ENCODE results near the gene MSL1. TPM values are rescaled to one million over a fixed set of nuclear protein-coding genes. Genes with fewer than 3 reads are reported as not detected.

MSL1 gene
- total and polyA plus RNA-seq, 9 of the 15 experiments (the other 6 are each of a cell fraction or from before 2014, with no cell fraction given): 13.8 to 120 (median 61.9) TPM

DNA sequence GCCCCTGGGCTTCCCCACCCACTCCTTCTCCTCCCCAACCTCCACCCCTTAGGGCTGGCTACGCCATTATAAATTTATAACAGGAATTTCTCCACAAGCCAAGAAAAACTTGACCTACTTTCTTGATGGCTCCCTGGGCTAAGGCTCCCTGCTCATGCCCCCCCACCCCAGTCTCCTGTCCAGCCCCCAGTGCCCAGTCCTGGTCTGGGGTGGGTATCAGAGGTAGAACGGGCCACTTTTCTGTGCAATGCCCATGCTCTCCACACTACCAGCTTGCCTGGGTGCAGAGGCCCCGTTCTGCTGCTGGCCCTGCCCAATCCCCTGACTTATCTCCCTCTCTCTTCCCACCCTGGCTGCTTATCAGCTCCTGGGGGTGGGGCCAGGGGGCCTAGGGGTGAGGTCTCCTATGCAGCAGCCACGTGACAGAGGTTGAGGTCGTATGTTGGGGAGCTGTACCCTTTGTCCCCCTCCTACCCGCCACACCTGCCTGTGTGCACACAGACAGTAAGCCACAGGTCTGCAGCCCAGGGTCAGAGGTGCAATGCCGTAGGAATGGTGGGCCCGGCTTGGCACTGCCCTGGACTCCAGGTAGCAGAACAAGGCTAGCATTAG is 48.9 kb upstream of the MSL1 start (continued):
- TF ChIP-seq, protein P1, sequence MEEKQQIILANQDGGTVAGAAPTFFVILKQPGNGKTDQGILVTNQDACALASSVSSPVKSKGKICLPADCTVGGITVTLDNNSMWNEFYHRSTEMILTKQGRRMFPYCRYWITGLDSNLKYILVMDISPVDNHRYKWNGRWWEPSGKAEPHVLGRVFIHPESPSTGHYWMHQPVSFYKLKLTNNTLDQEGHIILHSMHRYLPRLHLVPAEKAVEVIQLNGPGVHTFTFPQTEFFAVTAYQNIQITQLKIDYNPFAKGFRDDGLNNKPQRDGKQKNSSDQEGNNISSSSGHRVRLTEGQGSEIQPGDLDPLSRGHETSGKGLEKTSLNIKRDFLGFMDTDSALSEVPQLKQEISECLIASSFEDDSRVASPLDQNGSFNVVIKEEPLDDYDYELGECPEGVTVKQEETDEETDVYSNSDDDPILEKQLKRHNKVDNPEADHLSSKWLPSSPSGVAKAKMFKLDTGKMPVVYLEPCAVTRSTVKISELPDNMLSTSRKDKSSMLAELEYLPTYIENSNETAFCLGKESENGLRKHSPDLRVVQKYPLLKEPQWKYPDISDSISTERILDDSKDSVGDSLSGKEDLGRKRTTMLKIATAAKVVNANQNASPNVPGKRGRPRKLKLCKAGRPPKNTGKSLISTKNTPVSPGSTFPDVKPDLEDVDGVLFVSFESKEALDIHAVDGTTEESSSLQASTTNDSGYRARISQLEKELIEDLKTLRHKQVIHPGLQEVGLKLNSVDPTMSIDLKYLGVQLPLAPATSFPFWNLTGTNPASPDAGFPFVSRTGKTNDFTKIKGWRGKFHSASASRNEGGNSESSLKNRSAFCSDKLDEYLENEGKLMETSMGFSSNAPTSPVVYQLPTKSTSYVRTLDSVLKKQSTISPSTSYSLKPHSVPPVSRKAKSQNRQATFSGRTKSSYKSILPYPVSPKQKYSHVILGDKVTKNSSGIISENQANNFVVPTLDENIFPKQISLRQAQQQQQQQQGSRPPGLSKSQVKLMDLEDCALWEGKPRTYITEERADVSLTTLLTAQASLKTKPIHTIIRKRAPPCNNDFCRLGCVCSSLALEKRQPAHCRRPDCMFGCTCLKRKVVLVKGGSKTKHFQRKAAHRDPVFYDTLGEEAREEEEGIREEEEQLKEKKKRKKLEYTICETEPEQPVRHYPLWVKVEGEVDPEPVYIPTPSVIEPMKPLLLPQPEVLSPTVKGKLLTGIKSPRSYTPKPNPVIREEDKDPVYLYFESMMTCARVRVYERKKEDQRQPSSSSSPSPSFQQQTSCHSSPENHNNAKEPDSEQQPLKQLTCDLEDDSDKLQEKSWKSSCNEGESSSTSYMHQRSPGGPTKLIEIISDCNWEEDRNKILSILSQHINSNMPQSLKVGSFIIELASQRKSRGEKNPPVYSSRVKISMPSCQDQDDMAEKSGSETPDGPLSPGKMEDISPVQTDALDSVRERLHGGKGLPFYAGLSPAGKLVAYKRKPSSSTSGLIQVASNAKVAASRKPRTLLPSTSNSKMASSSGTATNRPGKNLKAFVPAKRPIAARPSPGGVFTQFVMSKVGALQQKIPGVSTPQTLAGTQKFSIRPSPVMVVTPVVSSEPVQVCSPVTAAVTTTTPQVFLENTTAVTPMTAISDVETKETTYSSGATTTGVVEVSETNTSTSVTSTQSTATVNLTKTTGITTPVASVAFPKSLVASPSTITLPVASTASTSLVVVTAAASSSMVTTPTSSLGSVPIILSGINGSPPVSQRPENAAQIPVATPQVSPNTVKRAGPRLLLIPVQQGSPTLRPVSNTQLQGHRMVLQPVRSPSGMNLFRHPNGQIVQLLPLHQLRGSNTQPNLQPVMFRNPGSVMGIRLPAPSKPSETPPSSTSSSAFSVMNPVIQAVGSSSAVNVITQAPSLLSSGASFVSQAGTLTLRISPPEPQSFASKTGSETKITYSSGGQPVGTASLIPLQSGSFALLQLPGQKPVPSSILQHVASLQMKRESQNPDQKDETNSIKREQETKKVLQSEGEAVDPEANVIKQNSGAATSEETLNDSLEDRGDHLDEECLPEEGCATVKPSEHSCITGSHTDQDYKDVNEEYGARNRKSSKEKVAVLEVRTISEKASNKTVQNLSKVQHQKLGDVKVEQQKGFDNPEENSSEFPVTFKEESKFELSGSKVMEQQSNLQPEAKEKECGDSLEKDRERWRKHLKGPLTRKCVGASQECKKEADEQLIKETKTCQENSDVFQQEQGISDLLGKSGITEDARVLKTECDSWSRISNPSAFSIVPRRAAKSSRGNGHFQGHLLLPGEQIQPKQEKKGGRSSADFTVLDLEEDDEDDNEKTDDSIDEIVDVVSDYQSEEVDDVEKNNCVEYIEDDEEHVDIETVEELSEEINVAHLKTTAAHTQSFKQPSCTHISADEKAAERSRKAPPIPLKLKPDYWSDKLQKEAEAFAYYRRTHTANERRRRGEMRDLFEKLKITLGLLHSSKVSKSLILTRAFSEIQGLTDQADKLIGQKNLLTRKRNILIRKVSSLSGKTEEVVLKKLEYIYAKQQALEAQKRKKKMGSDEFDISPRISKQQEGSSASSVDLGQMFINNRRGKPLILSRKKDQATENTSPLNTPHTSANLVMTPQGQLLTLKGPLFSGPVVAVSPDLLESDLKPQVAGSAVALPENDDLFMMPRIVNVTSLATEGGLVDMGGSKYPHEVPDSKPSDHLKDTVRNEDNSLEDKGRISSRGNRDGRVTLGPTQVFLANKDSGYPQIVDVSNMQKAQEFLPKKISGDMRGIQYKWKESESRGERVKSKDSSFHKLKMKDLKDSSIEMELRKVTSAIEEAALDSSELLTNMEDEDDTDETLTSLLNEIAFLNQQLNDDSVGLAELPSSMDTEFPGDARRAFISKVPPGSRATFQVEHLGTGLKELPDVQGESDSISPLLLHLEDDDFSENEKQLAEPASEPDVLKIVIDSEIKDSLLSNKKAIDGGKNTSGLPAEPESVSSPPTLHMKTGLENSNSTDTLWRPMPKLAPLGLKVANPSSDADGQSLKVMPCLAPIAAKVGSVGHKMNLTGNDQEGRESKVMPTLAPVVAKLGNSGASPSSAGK (IDR thresholded peaks at IDR 0.05): peak; percentile 56
- TF ChIP-seq ZNF668 (CRISPR knock-in tag; IDR thresholded peaks at IDR 0.05) (0 out of 2 replicates have a peak, but pooled peaks have one; percentile 29), RAD51 (IDR thresholded peaks at IDR 0.05; ENCODE audit: borderline replicate concordance, low read depth) (peak; percentile 62; the same call in 1 of the 2 replicates), GATA2 (CRISPR knock-in tag; IDR thresholded peaks at IDR 0.05) (no peak), ZBTB7A (IDR thresholded peaks at IDR 0.05; ENCODE audit: borderline replicate concordance, control insufficient read depth, low read depth, low read length) (peak; percentile 59; the same call in 1 of the 2 replicates), SETDB1 (IDR thresholded peaks at IDR 0.05; ENCODE audit: low read length) (no peak), DNMT1 (IDR thresholded peaks at IDR 0.05) (no peak), PHF20 (IDR thresholded peaks at IDR 0.05; ENCODE audit: partially characterized antibody) (no peak), SNRNP70 (optimal IDR thresholded peaks at IDR 0.05; ENCODE audit: low read depth, low read length) (no peak), POLR2G (IDR thresholded peaks at IDR 0.05; ENCODE audit: low read depth, low read length) (0 out of 2 replicates have a peak, but pooled peaks have one; percentile 4)
- TF ChIP-seq, protein P2, sequence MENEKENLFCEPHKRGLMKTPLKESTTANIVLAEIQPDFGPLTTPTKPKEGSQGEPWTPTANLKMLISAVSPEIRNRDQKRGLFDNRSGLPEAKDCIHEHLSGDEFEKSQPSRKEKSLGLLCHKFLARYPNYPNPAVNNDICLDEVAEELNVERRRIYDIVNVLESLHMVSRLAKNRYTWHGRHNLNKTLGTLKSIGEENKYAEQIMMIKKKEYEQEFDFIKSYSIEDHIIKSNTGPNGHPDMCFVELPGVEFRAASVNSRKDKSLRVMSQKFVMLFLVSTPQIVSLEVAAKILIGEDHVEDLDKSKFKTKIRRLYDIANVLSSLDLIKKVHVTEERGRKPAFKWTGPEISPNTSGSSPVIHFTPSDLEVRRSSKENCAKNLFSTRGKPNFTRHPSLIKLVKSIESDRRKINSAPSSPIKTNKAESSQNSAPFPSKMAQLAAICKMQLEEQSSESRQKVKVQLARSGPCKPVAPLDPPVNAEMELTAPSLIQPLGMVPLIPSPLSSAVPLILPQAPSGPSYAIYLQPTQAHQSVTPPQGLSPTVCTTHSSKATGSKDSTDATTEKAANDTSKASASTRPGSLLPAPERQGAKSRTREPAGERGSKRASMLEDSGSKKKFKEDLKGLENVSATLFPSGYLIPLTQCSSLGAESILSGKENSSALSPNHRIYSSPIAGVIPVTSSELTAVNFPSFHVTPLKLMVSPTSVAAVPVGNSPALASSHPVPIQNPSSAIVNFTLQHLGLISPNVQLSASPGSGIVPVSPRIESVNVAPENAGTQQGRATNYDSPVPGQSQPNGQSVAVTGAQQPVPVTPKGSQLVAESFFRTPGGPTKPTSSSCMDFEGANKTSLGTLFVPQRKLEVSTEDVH (IDR thresholded peaks at IDR 0.05; ENCODE audit: low read depth, partially characterized antibody): no peak
- TF ChIP-seq, protein P3, sequence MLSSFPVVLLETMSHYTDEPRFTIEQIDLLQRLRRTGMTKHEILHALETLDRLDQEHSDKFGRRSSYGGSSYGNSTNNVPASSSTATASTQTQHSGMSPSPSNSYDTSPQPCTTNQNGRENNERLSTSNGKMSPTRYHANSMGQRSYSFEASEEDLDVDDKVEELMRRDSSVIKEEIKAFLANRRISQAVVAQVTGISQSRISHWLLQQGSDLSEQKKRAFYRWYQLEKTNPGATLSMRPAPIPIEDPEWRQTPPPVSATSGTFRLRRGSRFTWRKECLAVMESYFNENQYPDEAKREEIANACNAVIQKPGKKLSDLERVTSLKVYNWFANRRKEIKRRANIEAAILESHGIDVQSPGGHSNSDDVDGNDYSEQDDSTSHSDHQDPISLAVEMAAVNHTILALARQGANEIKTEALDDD (IDR thresholded peaks at IDR 0.05): no peak
